GM21360 (cell line): Measurements from ENCODE around the gene CTNNB1.

Experiments used
- ATAC-seq: cut with Tn5 transposase; IDR thresholded peaks from one replicate; pipeline ENCODE4 v1.9.1; 2021; ENCODE audit warnings: mild to moderate bottlenecking, moderate library complexity; ENCODE audit not compliant: unreplicated experiment

The CTNNB1 gene

DNA sequence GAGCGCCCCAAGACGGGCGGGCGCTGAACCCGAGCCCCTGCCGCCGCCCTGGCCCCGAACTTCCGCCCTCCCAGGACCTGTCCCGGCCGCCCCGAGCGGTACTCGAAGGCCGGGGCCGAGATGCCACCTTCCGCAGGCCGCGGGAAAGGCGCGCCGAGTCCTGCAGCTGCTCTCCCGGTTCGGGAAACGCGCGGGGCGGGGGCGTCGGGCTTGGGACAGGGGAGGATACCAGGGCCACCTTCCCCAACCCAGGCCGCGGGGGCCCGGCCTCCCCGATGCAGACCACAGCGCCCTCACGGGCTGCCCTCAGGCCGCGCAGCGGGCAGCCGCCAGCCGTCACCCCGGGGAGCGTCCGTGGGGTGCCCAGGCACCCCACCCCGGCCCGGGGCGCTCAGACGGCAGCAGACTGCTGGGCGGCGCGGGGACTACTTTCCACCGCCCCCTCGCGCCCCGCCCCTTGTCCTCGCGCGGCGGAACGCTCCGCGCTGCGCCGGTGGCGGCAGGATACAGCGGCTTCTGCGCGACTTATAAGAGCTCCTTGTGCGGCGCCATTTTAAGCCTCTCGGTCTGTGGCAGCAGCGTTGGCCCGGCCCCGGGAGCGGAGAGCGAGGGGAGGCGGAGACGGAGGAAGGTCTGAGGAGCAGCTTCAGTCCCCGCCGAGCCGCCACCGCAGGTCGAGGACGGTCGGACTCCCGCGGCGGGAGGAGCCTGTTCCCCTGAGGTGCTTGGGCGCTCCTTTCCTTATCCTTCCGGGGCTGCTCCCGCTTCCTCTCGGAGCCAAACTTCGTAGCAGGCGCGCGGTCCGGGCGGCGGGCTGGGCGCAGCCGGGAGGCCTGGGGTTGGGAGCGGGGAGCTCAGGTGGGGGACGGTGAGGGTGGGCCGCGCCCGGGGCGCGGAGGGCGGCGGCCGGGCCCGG lies at the start of gene CTNNB1:
Gene CTNNB1 (plus strand): TSS at position 556 of the 916 bp plus-strand sequence. CDS start 24,564 bp downstream, outside the sequence.
- peak; percentile 65 for ATAC-seq

DNA sequence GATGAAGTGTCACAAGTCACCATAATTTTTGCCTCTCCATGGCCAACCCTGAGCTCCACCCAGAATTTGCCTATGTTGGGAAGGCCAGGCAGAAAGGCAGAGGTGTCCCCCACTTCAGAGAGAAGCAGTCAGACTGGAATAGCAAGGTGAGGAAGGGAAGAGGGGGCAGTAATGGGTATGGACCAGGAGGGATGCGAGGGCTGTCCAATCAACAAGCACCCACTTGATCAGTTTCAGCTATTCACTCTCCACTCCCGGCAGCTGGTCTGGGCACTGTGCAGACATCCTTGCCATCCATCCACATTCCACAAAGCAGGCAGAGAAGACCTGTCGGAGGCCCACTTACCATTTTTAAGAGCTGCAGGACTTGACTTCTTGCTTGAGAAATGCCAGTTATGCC lies 43.5 kb upstream of the CTNNB1 start:
- no peak for ATAC-seq

DNA sequence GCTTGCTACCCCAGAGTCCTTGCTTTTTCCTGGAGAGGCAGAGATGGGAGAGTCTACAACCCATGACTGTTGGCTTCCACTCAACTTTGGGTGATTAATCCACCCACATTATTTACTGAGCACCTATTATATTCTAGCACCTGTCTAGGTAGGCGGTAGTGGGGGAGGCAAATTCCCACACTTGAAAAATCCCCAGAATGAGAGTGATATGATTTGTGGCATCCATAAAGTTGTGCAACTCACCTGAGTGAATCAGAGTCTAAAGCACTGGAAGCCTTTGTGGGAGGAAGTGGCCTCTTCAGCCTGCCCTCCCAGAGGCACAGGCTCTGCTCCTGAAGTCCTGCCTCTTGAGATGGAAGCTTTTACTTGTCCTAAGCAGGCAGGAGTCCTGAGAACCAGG lies 40.4 kb upstream of the CTNNB1 start:
- ATAC-seq, result no peak

DNA sequence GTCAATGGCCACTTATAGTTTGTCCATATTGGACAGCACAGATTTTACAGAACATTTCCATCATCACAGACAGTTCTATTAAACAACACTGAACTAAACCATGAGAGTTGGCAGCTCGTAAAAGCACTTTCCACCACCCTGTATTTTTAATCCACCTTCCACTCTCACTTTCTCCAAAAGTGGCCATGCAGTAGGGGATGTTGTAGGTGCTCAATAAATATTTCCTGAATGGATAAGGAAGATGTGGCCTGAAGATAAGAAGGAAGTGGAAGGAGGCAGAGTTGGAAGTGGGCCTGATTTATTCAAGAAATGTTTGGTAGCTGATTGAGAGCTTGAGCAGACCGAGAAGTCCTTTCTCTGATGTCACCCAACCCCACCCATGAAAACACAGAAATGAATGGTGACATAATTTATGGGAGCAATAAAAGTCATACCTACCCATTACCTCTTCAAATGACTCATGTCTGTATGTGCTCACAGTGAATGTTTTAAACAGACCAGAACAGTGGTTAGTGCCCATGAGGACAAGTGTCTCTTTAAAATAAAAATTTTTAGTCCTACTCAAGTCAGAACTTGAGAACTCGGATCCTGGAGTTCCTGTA lies 39.6 kb upstream of the CTNNB1 start:
- ATAC-seq, result no peak

DNA sequence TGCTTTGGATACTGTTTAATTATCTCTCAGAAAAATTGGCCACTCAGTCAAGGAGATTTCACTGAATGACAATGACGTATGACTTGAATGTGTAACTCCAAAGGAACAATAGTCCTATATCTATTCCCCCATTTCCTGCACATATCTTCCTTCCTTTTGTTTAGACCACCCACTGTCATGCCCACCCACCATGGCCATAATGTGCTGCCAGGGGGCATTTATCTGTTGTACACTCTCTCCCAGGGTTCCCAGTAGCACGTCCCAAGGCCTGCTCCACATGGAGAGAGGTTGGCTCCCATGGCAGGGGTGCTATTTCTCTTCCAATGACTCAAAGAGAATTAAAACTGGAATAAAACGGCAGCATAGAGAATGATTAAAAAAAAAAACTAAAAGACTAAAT lies 36.8 kb upstream of the CTNNB1 start:
- ATAC-seq, result no peak

DNA sequence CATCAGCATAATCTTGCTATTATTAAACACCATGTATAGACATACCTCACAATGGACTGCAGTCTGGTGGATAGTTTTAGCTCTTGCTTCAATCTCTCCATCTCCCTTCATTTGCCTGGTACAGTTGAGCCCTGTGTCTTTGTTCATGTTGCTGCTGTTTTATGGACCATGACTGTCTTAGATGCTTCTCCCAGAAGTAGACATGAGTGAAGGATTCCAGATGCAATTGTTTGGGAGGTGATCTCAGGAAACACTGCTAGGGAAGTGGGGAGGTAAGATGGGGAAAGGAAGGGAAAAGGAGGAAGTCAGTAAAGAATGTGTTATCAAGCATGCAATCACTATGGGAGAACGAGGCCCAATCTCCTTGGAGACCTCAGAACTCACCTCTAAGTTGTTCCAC lies 36.3 kb upstream of the CTNNB1 start:
- ATAC-seq, result no peak

DNA sequence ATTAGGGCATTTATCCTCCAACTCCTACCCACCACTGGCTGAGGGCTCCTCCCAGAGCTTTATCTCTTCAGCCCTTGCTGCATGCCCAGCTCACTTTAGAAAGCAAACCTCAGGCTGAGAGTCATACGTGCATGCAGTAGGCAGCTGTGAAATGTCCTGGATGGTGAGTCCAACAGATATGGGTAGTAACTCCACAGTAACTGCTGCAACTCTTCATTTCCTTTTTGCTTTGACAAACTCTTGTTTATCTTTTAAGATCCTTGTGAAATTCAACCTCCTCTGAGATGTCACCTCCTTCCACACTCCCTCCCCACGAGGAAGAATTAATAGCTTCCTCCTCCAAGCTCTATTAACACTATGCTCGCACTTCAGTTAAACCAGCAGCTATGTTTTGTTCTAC lies 35.9 kb upstream of the CTNNB1 start:
- no peak for ATAC-seq

DNA sequence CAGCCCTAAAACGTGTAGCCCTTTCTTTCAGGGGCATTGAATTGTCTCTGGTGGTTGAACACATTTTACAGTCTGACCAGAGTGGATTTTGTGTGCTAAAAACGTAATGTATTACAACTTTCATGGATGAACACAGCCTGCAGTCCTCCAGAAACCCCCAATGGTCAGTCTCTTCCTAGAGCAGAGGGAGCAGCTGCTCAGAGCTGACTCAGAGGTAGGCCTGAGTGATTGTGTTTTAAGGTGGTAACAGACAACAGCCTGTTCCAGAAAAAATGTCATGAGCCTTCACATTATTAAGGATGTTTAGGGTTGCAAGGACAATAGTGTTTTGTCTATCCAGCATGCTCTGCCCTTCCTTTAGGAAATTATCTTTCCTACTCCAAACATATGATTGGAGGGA lies 34.5 kb upstream of the CTNNB1 start:
- no peak for ATAC-seq

DNA sequence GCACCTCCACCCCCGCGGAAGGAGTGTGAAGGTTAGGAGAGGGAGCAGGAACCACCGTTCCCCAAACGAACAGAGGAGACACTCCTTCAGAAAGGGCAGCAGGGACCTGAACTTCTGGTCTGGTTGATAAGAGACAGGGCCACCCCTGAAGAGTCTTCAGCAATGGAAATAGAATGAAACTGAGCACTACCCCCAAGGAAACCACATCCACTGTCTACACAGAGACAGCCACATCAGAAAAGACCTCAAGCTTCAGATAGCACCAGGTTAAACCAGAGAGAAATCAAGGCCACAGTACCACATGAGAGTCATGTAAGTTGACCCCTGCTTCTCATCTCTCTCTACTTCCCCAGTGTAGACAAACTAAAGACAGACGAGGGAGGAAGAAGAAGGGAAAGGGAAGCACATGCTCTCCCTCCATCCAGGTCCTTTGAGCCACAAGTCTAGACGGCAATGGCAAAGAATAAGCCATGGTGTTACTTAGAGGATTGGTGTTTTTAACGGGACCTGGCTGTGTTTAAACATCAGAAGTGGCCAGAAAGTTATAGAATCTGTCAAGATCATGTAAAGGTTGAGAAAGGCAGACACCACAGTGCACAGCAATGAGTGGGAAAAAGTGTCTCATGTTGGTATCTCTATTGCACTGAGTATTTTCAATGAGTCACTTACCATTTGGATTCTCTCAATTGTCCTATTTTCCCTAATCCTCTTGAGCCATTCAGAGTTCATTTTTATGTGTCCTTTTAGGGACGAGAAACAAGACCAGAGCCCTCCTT lies 31.4 kb upstream of the CTNNB1 start:
- ATAC-seq, result no peak

DNA sequence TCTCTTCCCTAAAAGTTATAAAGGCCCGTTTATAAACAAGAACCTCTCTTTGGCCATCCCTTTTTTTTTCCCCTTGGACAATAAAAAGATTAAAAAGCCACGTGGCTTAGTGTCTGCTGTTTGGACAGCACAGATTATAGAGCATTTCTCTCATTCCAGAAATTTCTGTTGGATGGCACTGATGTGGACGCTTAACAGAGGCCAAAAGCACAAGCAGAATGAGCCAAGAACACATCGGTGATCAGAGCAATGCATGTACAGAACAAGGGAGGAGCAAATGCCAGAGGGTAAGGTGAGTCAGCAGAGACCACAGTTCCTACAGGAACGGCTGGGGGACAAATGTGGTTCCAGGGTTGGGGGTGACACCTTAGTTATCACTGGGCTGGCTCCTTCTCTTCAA lies 30.3 kb upstream of the CTNNB1 start:
- no peak for ATAC-seq

DNA sequence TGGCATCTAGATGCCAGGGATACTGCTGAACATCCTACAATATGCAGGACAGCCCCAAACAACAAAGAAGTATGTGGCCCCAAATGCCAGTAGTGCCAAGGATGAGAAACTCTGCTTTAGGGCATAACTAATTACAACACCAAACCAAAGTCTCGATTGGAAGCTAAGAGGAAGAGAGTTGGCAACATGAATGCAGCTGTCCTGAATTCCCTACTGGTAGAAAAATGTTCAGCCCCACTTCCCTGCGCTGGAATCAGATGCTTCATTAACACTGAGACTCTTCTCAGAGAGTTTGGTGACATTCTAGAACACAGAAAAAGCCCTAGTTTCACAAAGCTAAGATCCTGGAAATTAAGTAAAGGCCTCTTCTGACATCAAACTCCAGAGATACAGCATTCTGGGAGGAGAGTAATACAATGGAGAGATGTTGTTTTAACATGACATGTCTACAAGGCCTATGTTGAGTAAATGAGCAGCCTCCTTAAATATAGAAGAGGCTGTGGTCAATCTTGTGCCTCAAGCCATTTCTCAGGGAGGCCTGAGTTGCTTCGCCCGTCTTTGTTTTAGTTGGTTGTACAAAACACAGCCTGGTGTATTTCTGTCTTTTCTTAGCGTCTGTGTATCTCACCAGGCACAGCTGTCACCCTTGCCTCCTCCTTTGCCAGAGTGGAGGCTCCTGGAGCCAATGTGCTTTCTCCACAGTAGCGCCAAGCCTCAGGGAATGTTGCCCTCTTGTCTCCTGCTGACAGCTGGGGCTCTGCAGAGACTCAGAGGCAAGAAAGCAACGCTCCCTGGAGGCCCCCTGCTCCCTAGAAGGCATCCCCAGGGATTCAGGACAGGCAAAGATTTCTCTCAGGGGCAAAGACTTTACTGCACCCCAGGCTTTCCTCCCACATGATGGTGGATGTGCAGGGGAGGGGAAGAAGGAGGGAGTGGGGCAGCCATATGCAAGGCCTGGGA lies 25.1 kb upstream of the CTNNB1 start:
- no peak for ATAC-seq

DNA sequence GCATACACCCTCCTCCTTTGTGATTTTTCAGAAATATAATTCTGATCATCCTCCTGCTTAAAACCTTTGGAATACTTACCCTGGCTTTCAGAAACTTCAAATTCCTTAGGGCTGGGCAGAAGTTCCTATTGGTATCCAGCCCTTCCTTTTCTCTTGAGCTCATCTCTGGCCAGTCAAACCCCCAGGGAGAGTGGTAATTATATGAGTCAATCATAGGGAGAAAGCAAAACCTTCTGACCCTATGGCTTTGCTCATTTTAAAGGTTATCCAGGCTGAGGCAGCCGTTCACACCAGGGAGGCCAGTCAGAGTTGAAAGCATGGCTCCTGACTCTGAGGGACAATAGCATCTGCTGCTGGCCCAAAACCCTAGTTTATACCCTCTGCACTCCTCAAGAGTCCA lies 23.9 kb upstream of the CTNNB1 start:
- ATAC-seq, result no peak

DNA sequence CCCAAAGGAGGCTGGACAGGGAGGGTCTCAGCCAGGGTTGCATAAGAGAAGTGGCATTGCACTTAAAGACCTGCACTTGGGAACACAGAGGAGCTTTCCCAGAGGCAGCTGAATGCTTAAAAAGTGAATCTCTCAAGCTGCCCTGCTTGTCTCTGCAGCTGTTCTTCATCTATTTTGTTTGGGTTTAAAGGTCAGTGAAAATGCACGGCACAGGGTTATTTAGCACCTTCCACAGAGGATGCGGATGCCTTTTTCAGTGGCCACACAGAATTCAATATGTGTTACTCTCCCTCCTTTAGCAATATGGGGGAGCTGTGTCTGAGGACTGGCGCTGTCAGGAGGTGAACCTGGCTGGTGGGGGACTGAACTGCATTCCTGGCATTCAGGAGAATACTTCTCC lies 22.7 kb upstream of the CTNNB1 start:
- ATAC-seq, result no peak

DNA sequence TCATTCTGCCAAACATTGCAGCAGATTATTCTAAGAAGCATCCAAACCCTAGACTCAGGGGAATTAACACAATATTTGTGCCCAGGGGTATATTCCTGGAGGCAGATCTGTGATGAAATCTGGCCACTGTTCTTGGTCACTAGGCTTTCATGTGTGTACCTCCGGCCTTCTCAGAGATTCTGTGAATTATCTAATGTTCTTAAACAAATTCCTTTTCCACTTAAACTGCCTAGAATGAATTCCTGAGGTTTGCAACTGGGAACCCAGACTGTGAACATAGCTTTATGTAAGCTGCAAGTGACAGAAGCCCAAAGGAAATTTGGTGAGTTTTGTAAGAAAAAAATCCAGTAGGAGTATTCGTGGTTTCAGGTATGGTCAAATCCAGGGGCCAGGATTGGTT lies 20.7 kb upstream of the CTNNB1 start:
- no peak for ATAC-seq

DNA sequence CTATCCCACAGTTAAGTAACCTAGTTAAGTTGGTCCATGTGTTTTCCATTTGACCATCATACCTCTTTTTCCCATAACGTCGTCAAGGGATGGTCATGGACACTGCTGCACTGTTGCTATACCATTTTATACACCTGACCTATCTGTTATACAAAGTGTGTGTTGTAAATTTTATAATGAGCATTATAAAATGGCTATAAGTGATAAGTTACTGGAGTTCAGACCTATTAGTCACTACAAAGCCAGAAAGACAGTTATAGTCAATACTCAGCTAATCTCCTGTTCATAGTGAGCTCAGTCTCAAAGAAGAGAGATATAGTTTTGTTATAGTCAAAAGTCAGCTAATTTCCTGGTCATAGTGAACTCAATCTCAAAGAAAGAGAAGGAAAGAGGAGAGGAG lies 18.9 kb upstream of the CTNNB1 start:
- no peak for ATAC-seq

DNA sequence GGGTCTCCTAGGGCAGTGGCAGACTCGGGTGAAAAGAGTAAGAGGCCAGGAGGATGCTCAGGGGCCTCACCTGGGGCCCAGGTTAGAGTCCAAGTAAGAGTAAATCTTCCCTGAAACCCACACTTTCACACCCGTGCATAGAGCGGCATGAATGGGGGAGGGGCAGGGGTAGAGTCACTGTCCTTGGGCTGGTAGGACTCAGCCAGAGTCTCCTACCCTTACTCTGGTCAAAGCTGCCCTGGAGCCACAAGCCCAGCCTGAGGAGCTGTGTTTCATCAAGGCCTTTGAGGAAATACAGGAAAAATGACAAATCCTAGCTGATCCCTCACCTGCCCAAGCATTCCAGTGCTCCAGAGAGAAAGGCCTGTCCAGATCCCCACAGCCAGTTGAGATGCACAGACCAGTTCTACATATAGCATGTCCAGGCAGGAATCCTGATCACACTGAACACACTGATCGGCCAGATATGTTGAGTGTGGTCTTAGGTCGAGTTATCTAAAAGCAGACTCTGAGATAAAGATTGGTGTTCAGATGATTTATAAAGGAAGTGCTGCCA lies 16.7 kb upstream of the CTNNB1 start:
- no peak for ATAC-seq

DNA sequence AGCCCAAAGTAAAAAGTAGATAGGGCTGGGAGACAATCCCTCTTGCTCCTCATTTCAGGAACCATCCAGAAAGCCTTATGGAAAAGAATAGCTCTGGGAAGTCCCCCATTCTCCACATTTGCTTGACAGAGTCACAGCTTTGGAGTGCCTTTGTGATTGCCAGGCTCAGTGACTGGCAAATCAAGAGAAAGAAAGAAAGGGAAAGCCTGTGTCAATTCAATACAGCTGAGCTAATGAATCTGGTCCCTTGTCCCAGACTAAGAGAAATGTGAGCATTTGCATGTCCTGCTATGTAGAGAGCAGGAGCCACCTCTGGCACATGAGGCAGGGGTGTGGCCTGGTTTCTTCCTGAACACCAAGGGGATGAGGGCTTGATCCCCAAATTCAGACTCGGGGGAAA lies 14.9 kb upstream of the CTNNB1 start:
- no peak for ATAC-seq

DNA sequence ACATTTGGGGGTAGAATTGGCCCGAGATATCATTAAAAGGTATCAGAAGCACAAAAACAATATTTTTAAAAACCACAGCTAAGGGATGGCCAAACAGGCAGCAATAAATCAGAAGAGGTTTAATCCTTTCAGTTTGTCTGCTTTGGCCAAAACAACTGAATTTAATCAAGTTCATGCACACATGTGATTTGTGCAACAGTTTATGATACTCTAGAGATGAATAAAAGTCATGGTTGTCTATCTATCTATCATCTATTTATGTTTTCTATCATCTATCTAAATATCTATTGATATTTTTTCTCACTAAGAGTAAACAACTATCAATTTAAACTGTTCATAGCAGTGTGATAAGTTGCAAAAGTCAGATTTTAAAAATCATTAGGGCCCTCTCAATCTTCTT lies 13.0 kb upstream of the CTNNB1 start:
- no peak for ATAC-seq

DNA sequence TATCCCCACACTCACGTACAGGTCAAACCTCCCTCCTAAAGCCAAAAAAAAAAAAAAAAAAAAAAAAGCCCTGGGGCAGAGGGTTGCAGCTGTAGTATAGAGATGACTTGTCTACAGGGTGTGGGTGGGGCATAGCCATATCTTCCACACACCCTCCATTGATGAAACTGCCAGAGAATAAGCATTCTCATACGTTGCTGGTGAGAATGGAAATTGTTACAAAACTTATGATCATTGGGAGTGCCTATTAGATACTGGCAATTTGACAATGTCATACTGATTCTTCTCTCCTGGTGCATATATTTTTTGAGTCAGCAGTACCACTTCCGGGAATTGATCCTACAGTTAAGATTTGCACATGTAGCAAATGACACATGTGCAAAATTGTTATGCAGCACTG lies 11.0 kb upstream of the CTNNB1 start:
- ATAC-seq, result no peak
